K562 (cell line): ENCODE results near the gene PCDHGB2. TPM values are rescaled to one million over a fixed set of nuclear protein-coding genes. Genes with fewer than 3 reads are reported as not detected.
"Not testable (repeated sequence)": the region's sequence is repeated elsewhere in the genome, so short reads cannot be mapped to it uniquely, and the experiment has no call there.

Source experiments
- ATAC-seq: fragments of 200-7000 bp; cut with Tn5 transposase; 3 replicates; pipeline ENCODE4 v1.9.1; 2020; ENCODE audit warnings: moderate library complexity
- BruUV-seq: library from RNA; stranded (reverse); fragments of 400-500 nt; replicated peaks from 2 replicates; lab custom pipeline; 2021; lab: Mats Ljungman, UMichigan
- CTCF ChIA-PET: fragments of 300-600 bp; formaldehyde crosslinking; extraction: SDS; loops from one replicate; lab custom pipeline; 2021; ENCODE audit warnings: low intra/inter-chr PET ratio; lab: Yijun Ruan, JAX
- POLR2A ChIA-PET: fragments of 300-600, 350-650 bp; sonication (Branson Sonifier 250); formaldehyde crosslinking; extraction: SDS; loops from one replicate; lab custom pipeline; 2021; ENCODE audit warnings: antibody characterized with exemption, inconsistent platforms; lab: Yijun Ruan, JAX
- DNase-seq, 4 experiments: peaks; one replicate each; pipeline versions ENCODE4 v3.0.0 to v3.0.0-alpha.2; 2011 to 2018; ENCODE audit warnings: low spot score in 3 of 4, mixed read lengths in 3 of 4; ENCODE audit errors: extremely low read depth in 1 of 4
- FAIRE-seq: peaks from 2 replicates; lab custom pipeline; 2011; peaks lifted over from hg19 to GRCh38; lab: Jason Lieb, UNC
- H2AFZ ChIP-seq: 2 replicates; pipeline ENCODE4 v1.6.0; 2011; ENCODE audit warnings: low read depth, low read length, control low read depth, inconsistent platforms
- H3K27ac ChIP-seq: fragments of 200-600 bp; 3 replicates; pipeline ENCODE4 v1.8.0; 2011; ENCODE audit warnings: low read depth, mild to moderate bottlenecking, control low read depth, inconsistent platforms, low read length, moderate library complexity, mixed read lengths; ENCODE audit errors: extremely low read depth
- H3K27me3 ChIP-seq, 2 experiments: fragments of 300-600 bp in 1 of 2; 2 replicates in 1 of 2; 3 replicates in 1 of 2; pipeline versions ENCODE4 v1.6.0 to v1.8.0; 2011; ENCODE audit warnings: inconsistent platforms in 2 of 2, low read length in 2 of 2, mild to moderate bottlenecking in 1 of 2, mixed read lengths in 1 of 2, moderate library complexity in 1 of 2; ENCODE audit not compliant: control insufficient read depth in 2 of 2, insufficient read depth in 2 of 2
- H3K36me3 ChIP-seq: fragments of 300-600 bp; 3 replicates; pipeline ENCODE4 v1.8.0; 2011; ENCODE audit warnings: mild to moderate bottlenecking, low read length, inconsistent platforms; ENCODE audit not compliant: control insufficient read depth, insufficient read depth
- H3K4me1 ChIP-seq, 2 experiments: fragments of 200-600 bp in 1 of 2; replicated peaks in 1 of 2; 2 replicates in 1 of 2; 3 replicates in 1 of 2; pipeline versions ENCODE4 v1.5.1 to v1.8.0; 2011; ENCODE audit warnings: inconsistent platforms in 2 of 2, low read length in 2 of 2, mild to moderate bottlenecking in 1 of 2, mixed read lengths in 1 of 2, moderate library complexity in 1 of 2; ENCODE audit not compliant: control insufficient read depth in 2 of 2, insufficient read depth in 2 of 2
- H3K4me2 ChIP-seq: 2 replicates; pipeline ENCODE4 v1.6.1; 2011; ENCODE audit warnings: low read length, control low read depth, inconsistent platforms, mixed read lengths; ENCODE audit not compliant: insufficient read depth
- H3K4me3 ChIP-seq: fragments of 200-600 bp; sonication (generic), shearing (Covaris generic); 2 replicates; pipeline ENCODE4 v1.5.1; 2016; ENCODE audit warnings: control low read depth, inconsistent platforms
- H3K79me2 ChIP-seq: fragments of 200-600 bp; 3 replicates; pipeline ENCODE4 v1.8.0; 2011; ENCODE audit warnings: low read length, inconsistent platforms; ENCODE audit not compliant: control insufficient read depth, insufficient read depth
- H3K9ac ChIP-seq, 2 experiments: 2 replicates each; pipeline versions ENCODE4 v1.6.0 to v1.6.1; 2011; ENCODE audit warnings: low read depth in 2 of 2, low read length in 2 of 2, control low read depth in 1 of 2, inconsistent platforms in 1 of 2, mild to moderate bottlenecking in 1 of 2, mixed read lengths in 1 of 2; ENCODE audit not compliant: insufficient read depth in 1 of 2
- H3K9me1 ChIP-seq: one replicate; pipeline ENCODE4 v1.6.0; 2011; ENCODE audit warnings: inconsistent platforms, mild to moderate bottlenecking, low read length, moderate library complexity; ENCODE audit not compliant: control insufficient read depth, insufficient read depth
- H3K9me3 ChIP-seq: replicated peaks from 2 replicates; pipeline ENCODE4 v1.5.1; 2011; ENCODE audit warnings: low read depth, low read length, inconsistent platforms; ENCODE audit not compliant: control insufficient read depth, insufficient read depth
- H4K20me1 ChIP-seq: replicated peaks from 2 replicates; pipeline ENCODE4 v1.6.1; 2011; ENCODE audit warnings: low read length, inconsistent platforms, mixed read lengths; ENCODE audit not compliant: control insufficient read depth, insufficient read depth
- FOXJ2 ChIP-seq: fragments of 200-800 bp; sonication (Bioruptor generic); IDR thresholded peaks from 2 replicates; pipeline ENCODE4 v1.6.1; 2016; ENCODE audit warnings: missing genetic modification characterization, missing compliant biosample characterization
- TEAD4 ChIP-seq, 2 experiments: sonication (generic) in 1 of 2; formaldehyde crosslinking in 1 of 2; IDR thresholded peaks; 2 replicates each; pipeline versions ENCODE4 v1.6.1 to v1.8.0; 2012 to 2022; ENCODE audit warnings: borderline replicate concordance in 1 of 2, inconsistent platforms in 1 of 2, low read length in 1 of 2, mild to moderate bottlenecking in 1 of 2, missing genetic modification reagents in 1 of 2
- whole genome bisulfite sequencing: fragments of 100-300 bp; shearing (Covaris generic); methylation state at CpG from one replicate; pipeline ENCODE4 v1.1.6; 2016; ENCODE audit warnings: low coverage, mixed read lengths; ENCODE audit not compliant: insufficient coverage; ENCODE audit errors: missing lambda C conversion rate; 5-methylcytosine and 5-hydroxymethylcytosine counted together
- in situ Hi-C: fragments of 300-500 bp; cut with MboI; formaldehyde crosslinking; loops from 4 replicates; pipeline ENCODE4 v1.15.0; 2018; ENCODE audit warnings: inconsistent platforms, mixed read lengths
- intact Hi-C: fragments of 100-400 bp; cut with micrococcal nuclease; formaldehyde crosslinking; loops from 2 replicates; pipeline ENCODE4 v1.14.2; 2022
- polyA plus RNA-seq, 8 experiments: library from polyadenylated mRNA; depleted of rRNA in 4 of 8; stranded (reverse) in 5 of 8; unstranded in 3 of 8; fragments of >200 nt; fragmentation: Nextera tagmentation in 2 of 8; fragmentation: Illumina TruSeq in 1 of 8; extraction: Ambion mirVana in 2 of 8; extraction: Trizol in 1 of 8; gene quantifications; 2 replicates each; pipeline versions ENCODE4 v1.2.1 to v1.2.3, GENCODE V29; 2011 to 2014; ENCODE audit warnings: inconsistent platforms in 1 of 8, missing spikeins in 1 of 8
- total RNA-seq, 7 experiments: library from RNA; depleted of rRNA in 6 of 7; stranded (reverse); fragments of >200 nt in 6 of 7; fragmentation: Illumina TruSeq in 2 of 7; extraction: Trizol in 2 of 7; gene quantifications; 2 replicates each; pipeline versions ENCODE4 v1.2.1 to v1.2.3, GENCODE V29; 2011 to 2021; ENCODE audit warnings: low replicate concordance in 1 of 7
- TF ChIP-seq, protein P1 (sequence below): fragments of 450-650 bp; conservative IDR thresholded peaks from 2 replicates; pipeline ENCODE4 v1.6.1; 2016; ENCODE audit warnings: missing genetic modification characterization, low read depth, mild to moderate bottlenecking, control low read depth, missing compliant biosample characterization
- TF ChIP-seq, protein P2 (sequence below), 3 experiments: IDR thresholded peaks in 2 of 3; conservative IDR thresholded peaks in 1 of 3; 2 replicates each; pipeline ENCODE4 v1.5.1; 2011 to 2012; ENCODE audit warnings: low read length in 3 of 3, mild to moderate bottlenecking in 3 of 3, control low read depth in 2 of 3, improper control_type of control experiment in 1 of 3, inconsistent platforms in 1 of 3, low read depth in 1 of 3, mixed read lengths in 1 of 3, moderate library complexity in 1 of 3; ENCODE audit not compliant: insufficient read depth in 2 of 3

PCDHGB2 gene
- total and polyA plus RNA-seq, 9 of the 15 experiments (the other 6 are each of a cell fraction or from before 2014, with no cell fraction given): 0.06 to 0.54 (median 0.29) TPM; not detected in 1

DNA sequence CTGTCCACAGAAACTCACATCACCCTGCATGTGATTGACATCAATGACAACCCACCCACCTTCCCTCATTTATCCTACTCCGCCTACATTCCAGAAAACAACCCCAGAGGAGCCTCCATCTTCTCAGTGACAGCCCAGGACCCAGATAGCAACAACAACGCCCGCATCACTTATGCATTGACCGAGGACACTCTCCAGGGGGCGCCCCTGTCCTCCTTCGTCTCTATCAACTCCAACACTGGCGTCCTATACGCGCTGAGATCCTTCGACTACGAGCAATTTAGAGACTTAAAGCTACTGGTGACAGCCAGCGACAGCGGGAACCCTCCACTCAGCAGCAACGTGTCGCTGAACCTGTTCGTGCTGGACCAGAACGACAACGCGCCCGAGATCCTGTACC is 14.5 kb upstream of the PCDHGB2 start:
- peaks cover 0 to 4% of the 10 kb centered on the region in 2 experiments; a peak in 2 of 5 replicates for H3K4me1 ChIP-seq
- ChIA-PET POLR2A (no interaction called here), CTCF (interaction anchor here (2.0 kb wide), 1 partner anchor 180 kb away, joined by 4 read pairs; no protein-coding TSS in a partner anchor)
- intact Hi-C loops: no loop called here
- in situ Hi-C loops: no loop called here
- H3K9me3 ChIP-seq: no peaks in the 10 kb centered on the region
- peaks cover 1 to 8% of the 10 kb centered on the region in 2 experiments; a peak in 4 of 5 replicates for H3K27me3 ChIP-seq
- ATAC-seq (no peak), FAIRE-seq (no peak), DNase-seq (no peak)
- no peak overlapping the region for H3K4me2 ChIP-seq
- H3K36me3 ChIP-seq: no peaks in the 10 kb centered on the region
- no peak overlapping the region for H2AFZ ChIP-seq
- no peak overlapping the region for H3K27ac ChIP-seq
- no peak for TF ChIP-seq FOXJ2 (tag)
- no peak for TF ChIP-seq TEAD4 (IDR thresholded peaks at IDR 0.05; ENCODE audit: low read length)
- no peak for TF ChIP-seq TEAD4 (CRISPR knock-in tag; IDR thresholded peaks at IDR 0.05; ENCODE audit: borderline replicate concordance)
- TF ChIP-seq, protein P1, sequence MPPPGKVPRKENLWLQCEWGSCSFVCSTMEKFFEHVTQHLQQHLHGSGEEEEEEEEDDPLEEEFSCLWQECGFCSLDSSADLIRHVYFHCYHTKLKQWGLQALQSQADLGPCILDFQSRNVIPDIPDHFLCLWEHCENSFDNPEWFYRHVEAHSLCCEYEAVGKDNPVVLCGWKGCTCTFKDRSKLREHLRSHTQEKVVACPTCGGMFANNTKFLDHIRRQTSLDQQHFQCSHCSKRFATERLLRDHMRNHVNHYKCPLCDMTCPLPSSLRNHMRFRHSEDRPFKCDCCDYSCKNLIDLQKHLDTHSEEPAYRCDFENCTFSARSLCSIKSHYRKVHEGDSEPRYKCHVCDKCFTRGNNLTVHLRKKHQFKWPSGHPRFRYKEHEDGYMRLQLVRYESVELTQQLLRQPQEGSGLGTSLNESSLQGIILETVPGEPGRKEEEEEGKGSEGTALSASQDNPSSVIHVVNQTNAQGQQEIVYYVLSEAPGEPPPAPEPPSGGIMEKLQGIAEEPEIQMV: no peak
- TF ChIP-seq, protein P2, sequence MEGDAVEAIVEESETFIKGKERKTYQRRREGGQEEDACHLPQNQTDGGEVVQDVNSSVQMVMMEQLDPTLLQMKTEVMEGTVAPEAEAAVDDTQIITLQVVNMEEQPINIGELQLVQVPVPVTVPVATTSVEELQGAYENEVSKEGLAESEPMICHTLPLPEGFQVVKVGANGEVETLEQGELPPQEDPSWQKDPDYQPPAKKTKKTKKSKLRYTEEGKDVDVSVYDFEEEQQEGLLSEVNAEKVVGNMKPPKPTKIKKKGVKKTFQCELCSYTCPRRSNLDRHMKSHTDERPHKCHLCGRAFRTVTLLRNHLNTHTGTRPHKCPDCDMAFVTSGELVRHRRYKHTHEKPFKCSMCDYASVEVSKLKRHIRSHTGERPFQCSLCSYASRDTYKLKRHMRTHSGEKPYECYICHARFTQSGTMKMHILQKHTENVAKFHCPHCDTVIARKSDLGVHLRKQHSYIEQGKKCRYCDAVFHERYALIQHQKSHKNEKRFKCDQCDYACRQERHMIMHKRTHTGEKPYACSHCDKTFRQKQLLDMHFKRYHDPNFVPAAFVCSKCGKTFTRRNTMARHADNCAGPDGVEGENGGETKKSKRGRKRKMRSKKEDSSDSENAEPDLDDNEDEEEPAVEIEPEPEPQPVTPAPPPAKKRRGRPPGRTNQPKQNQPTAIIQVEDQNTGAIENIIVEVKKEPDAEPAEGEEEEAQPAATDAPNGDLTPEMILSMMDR (IDR thresholded peaks at IDR 0.05 in 2 of 3, conservative IDR thresholded peaks at IDR 0.05 in 1 of 3; ENCODE audit: insufficient read depth in 2 of 3, low read depth in 1 of 3, low read length in 3 of 3): no peak
- H3K4me3 ChIP-seq: no peak overlapping the region
- WGBS: 31% methylated on average over 11 of the region's 20 CpGs
- no peaks in the 10 kb centered on the region for H3K79me2 ChIP-seq
- BruUV-seq: no TSS peak
- no peaks in the 10 kb centered on the region for H3K9me1 ChIP-seq
- no peak overlapping the region for H3K9ac ChIP-seq
- H4K20me1 ChIP-seq: no peaks in the 10 kb centered on the region

DNA sequence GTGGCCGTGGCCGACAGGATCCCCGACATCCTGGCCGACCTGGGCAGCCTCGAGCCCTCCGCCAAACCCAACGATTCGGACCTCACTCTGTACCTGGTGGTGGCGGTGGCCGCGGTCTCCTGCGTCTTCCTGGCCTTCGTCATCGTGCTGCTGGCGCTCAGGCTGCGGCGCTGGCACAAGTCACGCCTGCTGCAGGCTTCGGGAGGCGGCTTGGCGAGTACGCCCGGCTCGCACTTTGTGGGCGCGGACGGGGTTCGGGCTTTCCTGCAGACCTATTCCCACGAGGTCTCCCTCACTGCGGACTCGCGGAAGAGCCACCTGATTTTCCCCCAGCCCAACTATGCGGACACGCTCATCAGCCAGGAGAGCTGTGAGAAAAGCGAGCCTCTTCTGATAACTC is 13.8 kb upstream of the PCDHGB2 start:
- H3K9me1 ChIP-seq, FAIRE-seq, BruUV-seq, H3K36me3 ChIP-seq, H3K9me3 ChIP-seq, intact Hi-C loops, ATAC-seq, CTCF ChIA-PET, H3K9ac ChIP-seq, DNase-seq, H3K27ac ChIP-seq, H3K4me2 ChIP-seq, H3K79me2 ChIP-seq, H3K27me3 ChIP-seq, H3K4me3 ChIP-seq, H3K4me1 ChIP-seq, H2AFZ ChIP-seq, in situ Hi-C loops, POLR2A ChIA-PET, H4K20me1 ChIP-seq: not testable (repeated sequence)
- WGBS: 19% methylated on average over 3 of the region's 35 CpGs
